Endothelial cell of umbilical vein (primary cell): ENCODE measurements around the gene EBLN1. TPM values are rescaled to one million over a fixed set of nuclear protein-coding genes. Genes with fewer than 3 reads are reported as not detected.

Source experiments
- BruUV-seq: library from RNA; stranded (reverse); fragments of 400-500 nt; replicated peaks from 2 replicates; lab custom pipeline; 2021; lab: Mats Ljungman, UMichigan
- CTCF ChIA-PET: fragments of 300-600, 350-600 bp; sonication (Branson Sonifier 250); formaldehyde crosslinking; loops from one replicate; lab custom pipeline; 2021; ENCODE audit warnings: antibody characterized with exemption, inconsistent platforms; lab: Charles Lee
- POLR2A ChIA-PET: fragments of 300-600, 350-600 bp; sonication (Branson Sonifier 250); formaldehyde crosslinking; loops from one replicate; lab custom pipeline; 2021; ENCODE audit warnings: antibody characterized with exemption, inconsistent platforms; lab: Charles Lee
- DNase-seq: peaks from one replicate; pipeline ENCODE4 v3.0.0-alpha.2; 2011; ENCODE audit warnings: low read depth, low spot score
- FAIRE-seq: peaks from 2 replicates; lab custom pipeline; 2011; peaks lifted over from hg19 to GRCh38; lab: Jason Lieb, UNC
- H2AFZ ChIP-seq: 2 replicates; pipeline ENCODE4 v1.6.0; 2012; ENCODE audit warnings: low read depth, low read length, control low read depth, inconsistent platforms
- H3K27ac ChIP-seq: 2 replicates; pipeline ENCODE4 v1.5.1; 2011; ENCODE audit warnings: low read depth, mild to moderate bottlenecking, control low read depth, low read length, moderate library complexity; ENCODE audit not compliant: insufficient read depth
- H3K27me3 ChIP-seq, 2 experiments: 2 replicates each; pipeline versions ENCODE4 v1.6.0 to v1.6.1; 2011; ENCODE audit warnings: low read length in 2 of 2, mixed read lengths in 1 of 2; ENCODE audit not compliant: control insufficient read depth in 2 of 2, insufficient read depth in 2 of 2
- H3K36me3 ChIP-seq, 2 experiments: 2 replicates in 1 of 2; 3 replicates in 1 of 2; pipeline ENCODE4 v1.5.1; 2011; ENCODE audit warnings: low read length in 2 of 2, mild to moderate bottlenecking in 1 of 2, moderate library complexity in 1 of 2; ENCODE audit not compliant: control insufficient read depth in 2 of 2, insufficient read depth in 2 of 2; ENCODE audit errors: extremely low read depth in 1 of 2
- H3K4me1 ChIP-seq: 3 replicates; pipeline ENCODE4 v1.5.1; 2011; ENCODE audit warnings: mild to moderate bottlenecking, low read length; ENCODE audit not compliant: control insufficient read depth, insufficient read depth; ENCODE audit errors: extremely low read depth
- H3K4me2 ChIP-seq: 2 replicates; pipeline ENCODE4 v1.6.1; 2011; ENCODE audit warnings: low read length, control low read depth, mixed read lengths; ENCODE audit not compliant: insufficient read depth
- H3K4me3 ChIP-seq, 3 experiments: fragments of 200-600 bp in 1 of 3; sonication (generic), shearing (Covaris generic) in 1 of 3; replicated peaks in 1 of 3; 2 replicates each; pipeline ENCODE4 v1.5.1; 2011 to 2016; ENCODE audit warnings: control low read depth in 3 of 3, low read length in 3 of 3, mild to moderate bottlenecking in 2 of 3, inconsistent platforms in 1 of 3, low read depth in 1 of 3, moderate library complexity in 1 of 3; ENCODE audit not compliant: insufficient read depth in 1 of 3
- H3K79me2 ChIP-seq: 2 replicates; pipeline ENCODE4 v1.6.0; 2012; ENCODE audit warnings: low read length, inconsistent platforms; ENCODE audit not compliant: control insufficient read depth, insufficient read depth
- H3K9ac ChIP-seq: replicated peaks from 2 replicates; pipeline ENCODE3; 2011; ENCODE audit warnings: low read length, control low read depth; ENCODE audit not compliant: insufficient read depth; ENCODE audit errors: extremely low read depth
- H3K9me1 ChIP-seq: replicated peaks from 3 replicates; pipeline ENCODE4 v1.6.0; 2011; ENCODE audit warnings: mild to moderate bottlenecking, low read length; ENCODE audit not compliant: control insufficient read depth, insufficient read depth; ENCODE audit errors: extremely low read depth
- H3K9me3 ChIP-seq: replicated peaks from 2 replicates; pipeline ENCODE4 v1.5.1; 2012; ENCODE audit warnings: low read length, inconsistent platforms; ENCODE audit not compliant: control insufficient read depth, insufficient read depth
- H4K20me1 ChIP-seq: replicated peaks from 2 replicates; pipeline ENCODE3; 2011; ENCODE audit warnings: mild to moderate bottlenecking, low read length; ENCODE audit not compliant: control insufficient read depth, insufficient read depth; ENCODE audit errors: extremely low read depth
- EZH2 ChIP-seq: IDR thresholded peaks from 2 replicates; pipeline ENCODE4 v1.6.1; 2012; ENCODE audit warnings: borderline replicate concordance, low read depth, mild to moderate bottlenecking, moderate library complexity, low read length, inconsistent platforms; ENCODE audit not compliant: severe bottlenecking
- FOS ChIP-seq: IDR thresholded peaks from 2 replicates; pipeline ENCODE4 v1.6.1; 2011; ENCODE audit warnings: mild to moderate bottlenecking, low read length, moderate library complexity, borderline replicate concordance; ENCODE audit not compliant: insufficient read depth
- GATA2 ChIP-seq: IDR thresholded peaks from 2 replicates; pipeline ENCODE4 v1.7.0; 2011; ENCODE audit warnings: low read depth, mild to moderate bottlenecking, moderate library complexity, mixed read lengths, low read length; ENCODE audit not compliant: insufficient read length, insufficient read depth
- JUN ChIP-seq: IDR thresholded peaks from 2 replicates; pipeline ENCODE4 v1.6.1; 2011; ENCODE audit warnings: borderline replicate concordance, low read depth; ENCODE audit not compliant: insufficient read length, insufficient read depth
- MYC ChIP-seq: IDR thresholded peaks from one replicate; pipeline ENCODE4 v1.6.1; 2011; ENCODE audit warnings: mild to moderate bottlenecking, low read depth, low read length
- POLR2A ChIP-seq: IDR thresholded peaks from 2 replicates; pipeline ENCODE4 v1.6.1; 2012; ENCODE audit warnings: low read depth, mild to moderate bottlenecking, control low read depth, low read length
- POLR2AphosphoS5 ChIP-seq: IDR thresholded peaks from 2 replicates; pipeline ENCODE4 v1.6.1; 2012; ENCODE audit warnings: low read depth, mild to moderate bottlenecking, control low read depth, low read length, moderate library complexity; ENCODE audit not compliant: insufficient read depth
- dilution Hi-C: fragments of 300-500 bp; cut with MboI; formaldehyde crosslinking; loops from one replicate; pipeline ENCODE4 v1.15.0; 2019; ENCODE audit warnings: low sequenced_read_pairs; ENCODE audit not compliant: extremely low pct_ligation_motif_present
- intact Hi-C: fragments of 100-400 bp; cut with micrococcal nuclease; formaldehyde crosslinking; loops from one replicate; pipeline ENCODE4 v1.10.0; 2022
- polyA plus RNA-seq, 4 experiments: library from polyadenylated mRNA; depleted of rRNA in 3 of 4; stranded (reverse) in 3 of 4; unstranded in 1 of 4; fragments of >200 nt; gene quantifications; 2 replicates each; pipeline versions ENCODE4 v1.2.1 to v1.2.3, GENCODE V29; 2011 to 2012; ENCODE audit warnings: missing spikeins in 1 of 4
- total RNA-seq: library from RNA; stranded (reverse); gene quantifications from 2 replicates; pipeline ENCODE4 v1.2.3, GENCODE V29; 2021
- TF ChIP-seq, protein P1 (sequence below), 2 donors: IDR thresholded peaks; 1 replicate in 1 of 2; 2 replicates in 1 of 2; pipeline ENCODE4 v1.5.1; 2011; ENCODE audit warnings: low read length in 2 of 2, mild to moderate bottlenecking in 2 of 2, moderate library complexity in 2 of 2, control low read depth in 1 of 2, inconsistent platforms in 1 of 2, low read depth in 1 of 2; ENCODE audit not compliant: insufficient read depth in 1 of 2; ENCODE audit errors: extremely low read depth in 1 of 2
- TF ChIP-seq, protein P2 (sequence below): IDR thresholded peaks from 2 replicates; pipeline ENCODE4 v1.6.1; 2011; ENCODE audit not compliant: insufficient read depth, insufficient read length

Gene EBLN1
- total and polyA plus RNA-seq, 2 donors (not counting 3 experiments of a cell fraction or from before 2014, with no cell fraction given), result not detected

DNA sequence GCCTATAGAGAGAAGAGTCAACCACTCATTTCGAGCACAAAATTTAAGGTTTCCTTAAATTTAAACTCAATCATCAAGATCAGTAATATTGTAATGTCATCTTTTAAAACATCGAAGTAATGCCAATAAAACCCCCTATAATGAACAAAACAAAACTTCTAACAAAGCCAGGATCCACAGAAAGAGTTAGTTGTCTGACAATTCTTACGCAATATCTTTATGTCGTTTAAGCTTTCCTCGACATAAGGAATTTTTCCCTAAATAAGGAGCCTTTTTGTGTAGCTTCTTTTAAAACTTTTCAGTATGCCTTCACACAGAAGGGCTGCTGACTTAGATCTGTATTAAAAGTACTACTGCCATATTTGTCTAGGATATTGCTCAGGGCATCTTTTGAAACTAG is 7.5 kb downstream of the EBLN1 start:
- CTCF ChIA-PET, result interaction anchor here (1.0 kb wide), 1 partner anchor 19 kb away, joined by 3 read pairs; no protein-coding TSS in a partner anchor
- dilution Hi-C loops, result no loop called here

More for the DNA sequence above, 7.5 kb downstream of the EBLN1 start:
- no TSS peak for BruUV-seq
- Histone ChIP-seq H3K79me2 (no peaks in the 10 kb centered on the region), H2AFZ (no peak overlapping the region), H3K4me1 (no peaks in the 10 kb centered on the region), H4K20me1 (no peaks in the 10 kb centered on the region), H3K27me3 (peaks cover 0 to 4% of the 10 kb centered on the region in 2 experiments), H3K36me3 (no peaks in the 10 kb centered on the region), H3K9ac (no peak overlapping the region), H3K4me3 (no peak overlapping the region), H3K4me2 (no peak overlapping the region), H3K27ac (no peak overlapping the region), H3K9me1 (no peaks in the 10 kb centered on the region), H3K9me3 (no peaks in the 10 kb centered on the region)
- POLR2A ChIA-PET, result no interaction called here
- FAIRE-seq (no peak), DNase-seq (no peak)
- intact Hi-C loops, result no loop called here
- TF ChIP-seq POLR2A (no peak), JUN (no peak), GATA2 (no peak), FOS (no peak), POLR2AphosphoS5 (no peak), EZH2 (no peak), MYC (no peak)
- TF ChIP-seq, protein P1, sequence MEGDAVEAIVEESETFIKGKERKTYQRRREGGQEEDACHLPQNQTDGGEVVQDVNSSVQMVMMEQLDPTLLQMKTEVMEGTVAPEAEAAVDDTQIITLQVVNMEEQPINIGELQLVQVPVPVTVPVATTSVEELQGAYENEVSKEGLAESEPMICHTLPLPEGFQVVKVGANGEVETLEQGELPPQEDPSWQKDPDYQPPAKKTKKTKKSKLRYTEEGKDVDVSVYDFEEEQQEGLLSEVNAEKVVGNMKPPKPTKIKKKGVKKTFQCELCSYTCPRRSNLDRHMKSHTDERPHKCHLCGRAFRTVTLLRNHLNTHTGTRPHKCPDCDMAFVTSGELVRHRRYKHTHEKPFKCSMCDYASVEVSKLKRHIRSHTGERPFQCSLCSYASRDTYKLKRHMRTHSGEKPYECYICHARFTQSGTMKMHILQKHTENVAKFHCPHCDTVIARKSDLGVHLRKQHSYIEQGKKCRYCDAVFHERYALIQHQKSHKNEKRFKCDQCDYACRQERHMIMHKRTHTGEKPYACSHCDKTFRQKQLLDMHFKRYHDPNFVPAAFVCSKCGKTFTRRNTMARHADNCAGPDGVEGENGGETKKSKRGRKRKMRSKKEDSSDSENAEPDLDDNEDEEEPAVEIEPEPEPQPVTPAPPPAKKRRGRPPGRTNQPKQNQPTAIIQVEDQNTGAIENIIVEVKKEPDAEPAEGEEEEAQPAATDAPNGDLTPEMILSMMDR (IDR thresholded peaks at IDR 0.05; ENCODE audit: extremely low read depth in 1 of 2, insufficient read depth in 1 of 2, low read depth in 1 of 2, low read length in 2 of 2), result no peak
- TF ChIP-seq, protein P2, sequence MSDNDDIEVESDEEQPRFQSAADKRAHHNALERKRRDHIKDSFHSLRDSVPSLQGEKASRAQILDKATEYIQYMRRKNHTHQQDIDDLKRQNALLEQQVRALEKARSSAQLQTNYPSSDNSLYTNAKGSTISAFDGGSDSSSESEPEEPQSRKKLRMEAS, result no peak
